ENCODE results near the gene PTPRCAP. TPM values are rescaled to one million over a fixed set of nuclear protein-coding genes. Genes with fewer than 3 reads are reported as not detected.

PTPRCAP gene
- polyA plus RNA-seq, 1 of the 3 experiments (the other 2 are of a cell fraction) = 1.4 TPM

GRCh38 chr11:67397536-67397935 lies 39.9 kb downstream of the PTPRCAP start:
- Histone ChIP-seq H3K27me3 (ENCODE audit: insufficient read depth) (no peaks in the 10 kb centered on the region), H3K9ac (no peak overlapping the region), H2AFZ (ENCODE audit: low read depth) (no peak overlapping the region), H3K9me3 (no peaks in the 10 kb centered on the region), H4K20me1 (ENCODE audit: insufficient read depth) (peaks cover 14% of the 10 kb centered on the region), H3K4me3 (ENCODE audit: low read depth in 2 of 2, low read length in 1 of 2) (no peak overlapping the region), H3K9me2 (no peaks in the 10 kb centered on the region), H3K79me2 (ENCODE audit: insufficient read depth) (peaks cover 27% of the 10 kb centered on the region), H3K4me1 (ENCODE audit: control insufficient read depth in 1 of 2, insufficient read depth in 2 of 2, low read depth in 1 of 2, low read length in 1 of 2) (peaks cover 9 to 19% of the 10 kb centered on the region in 2 experiments; a peak in 2 of 4 replicates), H3F3A (replicated peaks; ENCODE audit: insufficient read depth) (peaks cover 5% of the 10 kb centered on the region), H3K4me2 (no peak overlapping the region), H3K36me3 (replicated peaks in 1 of 2; ENCODE audit: control insufficient read depth in 1 of 2, insufficient read depth in 2 of 2, low read length in 1 of 2) (peaks cover 8 to 22% of the 10 kb centered on the region in 2 experiments), H3K27ac (ENCODE audit: low read depth in 2 of 2, low read length in 1 of 2) (no peak overlapping the region)
- POLR2A ChIA-PET = no interaction called here
- 79% methylated on average over 5 of the region's 6 CpGs for WGBS (ENCODE audit: low lambda C conversion rate)
- no peak for DNase-seq
- no peak for TF ChIP-seq MEF2A (IDR thresholded peaks at IDR 0.05; ENCODE audit: borderline replicate concordance, low read depth)
- TF ChIP-seq IRF3 (IDR thresholded peaks at IDR 0.05; ENCODE audit: low read depth, low read length) = no peak
- no peak for TF ChIP-seq GABPA (IDR thresholded peaks at IDR 0.05; ENCODE audit: low read depth)
- TF ChIP-seq, protein P1, sequence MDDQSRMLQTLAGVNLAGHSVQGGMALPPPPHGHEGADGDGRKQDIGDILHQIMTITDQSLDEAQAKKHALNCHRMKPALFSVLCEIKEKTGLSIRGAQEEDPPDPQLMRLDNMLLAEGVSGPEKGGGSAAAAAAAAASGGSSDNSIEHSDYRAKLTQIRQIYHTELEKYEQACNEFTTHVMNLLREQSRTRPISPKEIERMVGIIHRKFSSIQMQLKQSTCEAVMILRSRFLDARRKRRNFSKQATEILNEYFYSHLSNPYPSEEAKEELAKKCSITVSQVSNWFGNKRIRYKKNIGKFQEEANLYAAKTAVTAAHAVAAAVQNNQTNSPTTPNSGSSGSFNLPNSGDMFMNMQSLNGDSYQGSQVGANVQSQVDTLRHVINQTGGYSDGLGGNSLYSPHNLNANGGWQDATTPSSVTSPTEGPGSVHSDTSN (IDR thresholded peaks at IDR 0.05) = no peak
- TF ChIP-seq JUND (IDR thresholded peaks at IDR 0.05) = no peak
- no peak for TF ChIP-seq YY1 (IDR thresholded peaks at IDR 0.05; ENCODE audit: low read depth)
- TF ChIP-seq TAF1 (IDR thresholded peaks at IDR 0.05; ENCODE audit: borderline replicate concordance, low read depth, low read length) = no peak
- TF ChIP-seq, protein P2, sequence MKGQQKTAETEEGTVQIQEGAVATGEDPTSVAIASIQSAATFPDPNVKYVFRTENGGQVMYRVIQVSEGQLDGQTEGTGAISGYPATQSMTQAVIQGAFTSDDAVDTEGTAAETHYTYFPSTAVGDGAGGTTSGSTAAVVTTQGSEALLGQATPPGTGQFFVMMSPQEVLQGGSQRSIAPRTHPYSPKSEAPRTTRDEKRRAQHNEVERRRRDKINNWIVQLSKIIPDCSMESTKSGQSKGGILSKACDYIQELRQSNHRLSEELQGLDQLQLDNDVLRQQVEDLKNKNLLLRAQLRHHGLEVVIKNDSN (IDR thresholded peaks at IDR 0.05; ENCODE audit: borderline replicate concordance, low read depth) = no peak
- no peak for TF ChIP-seq GATA2 (CRISPR knock-in tag; IDR thresholded peaks at IDR 0.05)
- TF ChIP-seq NRF1 (IDR thresholded peaks at IDR 0.05; ENCODE audit: low read depth, low read length) = no peak
- no peak for TF ChIP-seq MAX (IDR thresholded peaks at IDR 0.05; ENCODE audit: low read depth)
- no peak for TF ChIP-seq USF2 (IDR thresholded peaks at IDR 0.05; ENCODE audit: borderline replicate concordance, low read depth, low read length)
- CTCF ChIA-PET = interaction anchor here (1.0 to 4.9 kb wide), 3 partner anchors 15 to 51 kb away, joined by 3 to 29 read pairs (median 6); no protein-coding TSS in a partner anchor
